ENCODE results near the gene CXCL5. TPM values are rescaled to one million over a fixed set of nuclear protein-coding genes. Genes with fewer than 3 reads are reported as not detected.
"Not testable (repeated sequence)": the region's sequence is repeated elsewhere in the genome, so short reads cannot be mapped to it uniquely, and the experiment has no call there.

The CXCL5 gene
- polyA plus RNA-seq, 1 donor, result not detected

DNA sequence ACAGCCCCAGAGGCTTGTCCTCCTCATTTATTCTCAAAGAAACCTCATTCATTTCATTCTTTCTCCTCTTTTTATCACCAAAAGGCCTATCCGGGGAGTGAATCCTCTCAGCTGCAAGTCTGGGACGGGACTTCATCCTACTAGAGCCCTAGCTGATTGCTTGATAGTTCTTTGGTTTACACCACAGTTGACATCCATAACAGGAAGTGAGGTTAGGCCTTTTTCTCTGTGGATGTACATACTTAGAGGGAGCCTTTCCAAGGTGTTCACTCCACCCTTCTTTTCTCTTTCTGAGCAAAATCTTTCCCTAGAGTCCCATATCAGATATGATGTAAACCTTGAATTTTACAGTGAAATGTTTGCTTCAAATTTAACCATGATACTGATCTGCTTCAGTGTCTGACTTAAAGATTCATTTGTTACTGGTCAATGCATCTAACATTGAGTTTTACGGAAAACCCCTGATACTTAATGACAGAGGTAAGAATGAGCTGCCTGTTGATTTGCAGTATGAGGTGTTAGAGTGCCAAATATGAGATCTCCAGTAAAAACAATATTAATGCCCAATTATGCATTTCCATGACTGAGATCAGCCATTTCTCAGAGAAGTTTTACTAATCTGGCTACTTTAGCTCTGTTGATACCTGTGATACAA lies 16.8 kb upstream of the CXCL5 start:
- DNase-seq (ENCODE audit: low read depth), result no peak

DNA sequence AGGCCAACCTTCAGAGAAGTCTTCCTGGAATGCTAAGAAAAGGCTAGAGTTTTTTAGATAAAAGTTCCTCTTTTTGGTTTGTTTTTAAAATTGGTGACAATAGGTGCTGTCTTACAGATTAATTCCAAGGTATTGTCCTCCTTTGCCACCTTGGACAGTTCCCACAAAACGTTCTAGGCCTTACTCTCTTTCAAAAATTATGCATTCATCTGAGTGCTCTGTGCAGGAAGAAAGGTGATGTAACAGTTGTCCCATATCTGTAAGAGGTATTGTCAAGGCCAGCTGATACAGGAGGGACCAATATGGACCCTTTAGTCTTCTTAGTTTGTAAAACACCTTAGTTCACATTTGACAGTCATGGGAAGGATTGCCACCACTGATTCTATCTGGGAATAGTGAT lies 15.9 kb upstream of the CXCL5 start:
- DNase-seq (ENCODE audit: low read depth), result no peak

DNA sequence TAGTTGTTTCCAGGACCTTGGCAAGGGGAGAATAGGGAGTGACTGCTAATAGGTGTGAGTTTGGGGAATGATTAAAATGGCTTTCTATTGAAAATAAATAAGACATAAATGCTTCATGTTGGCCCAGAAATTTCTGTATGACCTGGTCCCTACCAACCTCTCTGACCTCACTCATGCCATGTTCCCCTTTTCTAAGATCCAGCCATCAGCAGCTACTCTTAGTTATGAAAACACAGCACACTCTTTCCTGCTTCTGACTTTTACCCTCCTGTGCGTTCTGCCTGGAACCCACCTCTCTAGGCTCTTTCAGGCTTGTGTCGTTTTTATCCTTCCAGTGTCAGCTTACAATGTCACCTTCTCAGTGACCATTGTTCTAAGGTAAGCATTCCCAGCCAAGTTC lies 14.8 kb upstream of the CXCL5 start:
- no peak for DNase-seq (ENCODE audit: low read depth)

DNA sequence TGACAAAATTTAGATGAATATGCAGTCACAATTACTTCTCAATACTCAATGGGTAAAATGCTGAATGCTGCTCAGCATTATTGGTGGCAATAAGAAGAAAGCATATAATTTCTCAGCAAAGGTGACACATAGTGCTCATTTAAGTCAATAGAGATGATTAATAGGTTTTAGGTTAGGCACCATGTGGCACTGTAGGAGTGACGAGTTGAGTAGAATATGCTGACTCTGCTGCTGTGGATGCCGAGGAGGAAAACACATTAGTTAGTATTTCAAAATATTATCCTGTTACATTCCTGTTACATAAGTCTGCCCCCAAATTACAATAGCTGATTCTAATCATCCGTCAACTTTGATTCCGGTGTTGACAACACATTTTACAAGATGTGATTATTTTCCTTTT lies 13.7 kb upstream of the CXCL5 start:
- DNase-seq (ENCODE audit: low read depth), result no peak

DNA sequence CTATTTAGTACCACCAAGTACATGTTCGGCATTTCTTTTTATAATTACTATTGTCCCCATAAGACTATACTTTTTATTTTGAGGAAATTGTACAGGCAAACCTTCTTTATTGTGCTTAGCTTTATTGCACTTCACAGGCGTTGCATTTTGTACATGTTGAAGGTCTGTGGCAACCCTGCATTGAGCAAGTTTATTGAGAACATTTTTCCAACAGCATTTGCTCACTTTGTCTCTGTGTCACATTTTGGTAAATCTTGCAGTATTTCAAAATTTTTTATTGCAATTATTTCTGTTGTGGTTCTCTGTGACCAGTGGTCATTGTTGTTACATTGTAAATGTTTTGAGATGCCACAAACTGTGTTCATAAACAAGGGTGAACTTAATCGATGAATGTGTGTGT lies 10.8 kb upstream of the CXCL5 start:
- no peak for DNase-seq (ENCODE audit: low read depth)

DNA sequence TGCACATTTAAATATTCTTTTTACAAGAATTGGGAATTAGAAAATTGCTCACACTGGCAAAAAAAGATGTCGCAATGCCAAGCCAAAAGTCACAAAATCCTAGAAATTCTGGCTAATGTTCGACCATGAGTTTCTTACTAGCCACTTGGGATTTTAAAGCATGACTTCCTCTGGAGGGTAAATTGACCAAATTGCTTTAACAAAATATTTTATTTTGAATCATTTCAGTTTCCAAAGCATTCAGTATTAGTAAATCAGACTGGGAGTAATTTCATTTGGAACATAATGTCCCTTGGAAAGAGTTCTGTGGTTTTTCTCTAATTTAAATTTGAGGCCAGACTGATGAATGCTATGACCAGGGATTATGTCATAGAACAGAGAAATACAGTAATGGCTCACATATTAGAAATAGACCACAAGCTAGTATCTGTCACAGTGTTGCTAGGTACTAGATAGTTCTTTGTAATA lies 7.6 kb upstream of the CXCL5 start:
- no peak for DNase-seq (ENCODE audit: low read depth)

DNA sequence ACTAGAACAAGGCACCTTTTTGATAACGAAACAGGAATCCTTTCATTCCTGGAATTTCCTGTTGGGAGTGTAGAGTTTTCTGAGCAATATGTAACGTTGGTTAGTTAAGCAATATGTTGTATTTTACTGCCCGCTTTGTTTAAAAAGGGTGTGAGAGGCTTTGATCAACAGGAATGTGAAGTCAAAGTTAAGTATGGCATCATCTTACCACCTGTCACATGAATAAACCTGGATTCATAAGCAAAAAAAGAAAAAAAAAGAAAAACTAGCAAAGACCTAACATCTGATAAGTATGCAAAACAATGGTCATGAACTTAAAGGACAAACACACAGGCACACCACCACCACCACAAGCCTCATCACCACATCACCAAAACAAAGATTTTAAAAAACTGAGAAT lies 7.1 kb upstream of the CXCL5 start:
- no peak for DNase-seq (ENCODE audit: low read depth)

DNA sequence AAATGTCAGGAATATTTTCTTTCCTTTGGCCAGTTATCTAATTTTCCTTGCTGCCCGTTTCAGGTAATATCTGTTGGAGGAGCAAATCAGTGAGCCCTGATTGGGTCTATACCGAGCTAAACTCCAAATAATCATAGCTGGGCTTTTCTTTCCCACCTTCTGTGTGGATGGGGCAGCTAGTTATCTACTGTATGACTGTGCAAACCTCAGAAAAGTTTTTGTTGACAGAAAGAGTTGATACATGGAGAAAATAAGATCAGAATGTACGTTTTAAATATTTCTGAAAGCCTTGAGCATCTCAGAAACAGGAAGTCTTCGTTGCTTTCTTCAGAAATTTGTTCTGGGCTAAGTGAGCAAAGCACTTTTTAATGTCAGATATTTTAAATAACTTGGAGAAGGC lies 6.2 kb upstream of the CXCL5 start:
- DNase-seq (ENCODE audit: low read depth), result no peak

DNA sequence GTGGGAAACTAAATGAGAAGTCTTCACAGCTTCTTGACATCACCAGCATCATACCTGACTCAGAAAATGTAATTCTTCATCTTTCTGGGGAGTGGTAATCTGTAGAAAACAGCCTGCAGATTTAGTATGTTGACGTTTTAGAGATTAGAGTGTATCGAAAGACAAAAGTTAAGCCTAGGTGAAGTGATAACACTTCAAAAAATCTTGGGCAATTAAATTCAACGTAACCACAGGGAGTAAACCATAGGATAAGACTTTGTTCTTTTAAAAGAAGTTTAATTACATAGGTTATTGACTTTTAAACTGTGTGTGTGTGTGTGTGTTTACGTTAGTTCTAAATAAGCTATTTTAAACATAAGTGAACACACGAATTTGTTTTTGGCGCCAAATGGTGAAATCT lies 1.8 kb upstream of the CXCL5 start:
- DNase-seq (ENCODE audit: low read depth), result no peak

DNA sequence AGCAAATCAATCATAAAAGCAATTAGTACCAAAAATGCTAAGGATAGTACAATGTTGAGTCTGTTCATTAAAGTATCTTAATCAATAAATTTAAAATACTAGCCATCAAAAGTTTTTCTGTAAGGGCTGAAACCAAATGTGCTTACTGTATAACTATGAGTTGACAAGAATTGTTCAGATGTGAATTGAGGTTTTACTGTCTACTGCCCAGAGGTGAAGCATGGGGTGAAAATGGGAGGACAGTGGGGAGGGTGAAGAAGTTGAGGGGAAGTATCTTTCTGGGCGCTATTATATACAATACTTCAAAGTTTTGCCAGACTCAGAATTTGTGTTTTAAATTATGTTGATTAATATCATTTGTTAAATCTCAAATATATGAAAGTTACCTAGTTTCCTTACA lies 6.4 kb downstream of the CXCL5 start:
- no peak for DNase-seq (ENCODE audit: low read depth)

DNA sequence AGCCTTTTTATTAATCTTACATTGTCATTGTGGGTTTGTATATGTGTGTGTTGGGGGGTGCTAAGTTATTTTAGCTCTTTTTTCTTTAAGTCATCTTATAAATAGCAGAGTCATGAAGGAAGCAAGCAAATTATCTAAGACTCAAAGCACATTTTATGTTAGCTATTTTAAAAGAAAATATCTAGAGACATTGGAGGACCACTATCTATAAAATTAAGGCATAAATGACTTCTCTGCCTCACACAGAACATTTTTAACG lies 6.8 kb downstream of the CXCL5 start:
- no peak for DNase-seq (ENCODE audit: low read depth)

DNA sequence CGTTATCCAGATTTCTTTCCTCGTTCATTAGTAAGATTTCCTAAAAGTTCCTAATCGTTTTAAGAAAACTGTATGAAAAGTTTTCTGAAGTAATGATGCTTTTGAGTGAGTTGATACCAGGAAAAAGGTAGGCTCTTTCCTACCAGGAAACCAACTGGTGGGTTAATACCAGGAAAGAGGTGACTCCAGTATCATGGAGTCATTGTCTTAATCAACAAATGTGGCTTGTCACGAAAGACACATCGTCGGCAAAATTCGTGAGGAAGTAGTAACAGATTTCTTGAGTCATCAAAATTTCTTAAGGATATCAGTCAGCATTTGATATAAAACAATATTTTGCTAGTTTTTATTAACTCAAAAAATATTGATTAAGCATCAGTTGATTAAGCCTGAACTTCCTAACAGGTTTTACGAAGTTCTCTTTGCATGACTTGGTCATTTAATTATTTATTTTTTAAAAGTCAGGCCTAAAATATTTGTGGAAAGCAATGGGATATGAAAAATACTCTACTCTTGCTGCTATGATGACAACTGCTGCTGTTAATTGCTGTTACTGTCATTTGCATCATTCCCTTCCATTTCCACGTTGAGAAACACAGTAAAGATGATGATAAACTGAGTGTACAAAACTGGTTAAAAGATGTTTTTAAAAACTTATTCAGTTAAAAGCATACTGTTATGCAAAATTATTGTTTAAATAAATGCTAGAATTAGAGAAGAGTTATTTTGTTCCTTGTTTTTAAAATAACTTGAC lies 7.3 kb downstream of the CXCL5 start:
- no peak for DNase-seq (ENCODE audit: low read depth)

DNA sequence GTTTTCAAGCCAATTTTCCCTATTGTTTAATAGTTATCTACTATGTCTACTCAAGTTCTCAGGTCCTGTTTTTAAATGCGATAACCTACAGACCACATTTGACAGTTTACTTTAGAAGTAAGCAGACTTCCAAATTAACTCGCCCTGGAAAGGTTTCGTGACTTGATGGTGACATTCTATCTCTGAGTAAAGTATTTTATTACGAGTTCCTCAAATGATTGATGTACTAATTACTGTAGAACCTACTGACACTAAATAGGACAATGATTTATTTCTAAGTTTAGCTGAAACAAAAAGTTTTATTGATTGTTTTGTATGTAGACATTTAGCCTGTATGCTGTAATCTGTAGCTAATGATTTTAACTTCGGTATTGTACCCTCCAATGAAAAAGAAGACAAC lies 8.5 kb downstream of the CXCL5 start:
- no peak for DNase-seq (ENCODE audit: low read depth)

DNA sequence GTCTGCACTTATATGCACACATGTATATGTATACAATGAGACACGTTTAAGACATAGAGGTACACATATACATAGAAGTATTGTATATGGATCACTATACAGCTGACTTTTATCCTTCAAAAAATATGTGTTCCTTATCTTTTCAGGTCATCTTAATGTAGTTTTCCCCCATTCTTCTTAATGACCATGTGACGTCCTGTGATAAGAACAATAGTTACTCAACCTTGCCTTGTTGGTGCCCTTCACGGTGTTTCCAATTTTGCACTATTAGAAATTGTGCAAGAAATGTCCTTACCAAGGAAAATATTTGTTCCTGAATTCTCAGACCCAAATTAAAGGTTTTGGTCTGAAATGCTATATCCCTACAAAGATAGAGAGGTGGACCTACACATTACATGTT lies 9.4 kb downstream of the CXCL5 start:
- no peak for DNase-seq (ENCODE audit: low read depth)

DNA sequence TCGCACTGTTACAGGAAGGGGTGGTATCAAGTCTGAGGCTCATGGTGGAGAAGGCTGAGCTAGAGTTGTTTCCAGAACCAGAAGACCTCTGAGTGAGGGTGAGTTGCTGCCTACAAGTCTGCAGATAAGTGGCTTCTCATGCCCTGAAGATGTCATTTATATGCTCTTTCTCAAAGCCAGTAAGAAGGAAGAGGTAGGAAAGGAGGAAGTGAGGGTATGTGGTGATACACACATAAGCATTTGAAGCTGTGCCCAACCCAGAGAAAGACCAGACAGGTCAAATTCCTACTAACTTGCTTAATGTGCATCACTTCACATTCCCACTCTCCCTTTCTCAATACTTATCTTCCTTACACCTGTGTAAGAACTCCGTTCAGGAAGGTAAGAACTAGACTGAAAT lies 10.4 kb downstream of the CXCL5 start, which contains the start of gene PPBP:
PPBP (minus strand) TSS at position 130 of the 400 bp plus-strand sequence; CDS start at position 43, 87 bp downstream.
- no peak for DNase-seq (ENCODE audit: low read depth)

DNA sequence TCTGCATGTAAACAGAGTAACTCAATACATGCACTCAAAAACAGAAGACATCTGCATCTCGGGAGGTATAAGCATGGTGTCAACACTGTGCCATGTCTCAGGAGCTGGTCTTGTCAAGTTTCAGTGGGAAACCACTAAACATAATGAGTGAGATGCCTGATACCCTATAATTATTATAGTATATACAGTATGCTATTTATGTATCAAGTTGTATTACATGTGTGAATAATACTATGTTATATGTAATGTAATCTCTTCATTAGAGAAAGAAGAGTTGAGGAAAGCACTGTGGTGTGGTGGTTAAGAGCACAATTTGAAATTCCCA lies 13.0 kb downstream of the CXCL5 start:
- no peak for DNase-seq (ENCODE audit: low read depth)

DNA sequence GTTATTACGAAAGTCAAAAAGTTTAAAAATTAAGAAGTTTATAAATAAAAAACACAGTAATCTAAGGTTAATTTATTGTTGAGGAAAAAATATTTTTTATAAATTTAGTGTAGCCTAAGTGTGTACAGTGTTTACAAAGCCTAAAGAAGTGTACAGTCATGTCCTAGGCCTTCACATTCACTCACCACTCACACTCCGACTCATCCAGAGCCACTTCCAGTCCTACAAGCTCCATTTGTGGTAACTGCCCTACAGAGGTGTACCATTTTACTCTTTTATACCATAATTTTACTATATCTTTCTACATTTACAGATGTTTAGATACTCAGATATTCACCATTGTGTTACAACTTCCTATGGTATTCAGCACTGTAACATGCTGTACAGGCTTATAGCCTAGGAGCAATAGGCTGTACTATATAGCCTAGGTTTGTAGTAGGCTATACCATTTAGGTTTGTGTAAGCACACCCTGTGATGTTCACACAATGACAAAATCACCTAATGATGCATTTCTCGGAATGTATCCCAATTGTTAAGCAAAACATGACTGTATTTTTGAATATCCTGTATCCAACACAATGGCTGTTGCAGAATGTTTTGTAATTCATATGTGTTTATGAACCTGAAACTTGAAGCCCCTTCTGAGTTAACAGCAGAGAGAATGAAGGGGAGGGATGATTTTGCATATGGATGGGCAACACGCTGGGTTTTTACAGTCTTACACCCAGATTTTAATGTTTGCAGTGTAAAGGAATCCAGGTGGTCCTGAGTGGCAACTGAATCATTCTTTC lies 13.5 kb downstream of the CXCL5 start:
- DNase-seq (ENCODE audit: low read depth), result no peak

DNA sequence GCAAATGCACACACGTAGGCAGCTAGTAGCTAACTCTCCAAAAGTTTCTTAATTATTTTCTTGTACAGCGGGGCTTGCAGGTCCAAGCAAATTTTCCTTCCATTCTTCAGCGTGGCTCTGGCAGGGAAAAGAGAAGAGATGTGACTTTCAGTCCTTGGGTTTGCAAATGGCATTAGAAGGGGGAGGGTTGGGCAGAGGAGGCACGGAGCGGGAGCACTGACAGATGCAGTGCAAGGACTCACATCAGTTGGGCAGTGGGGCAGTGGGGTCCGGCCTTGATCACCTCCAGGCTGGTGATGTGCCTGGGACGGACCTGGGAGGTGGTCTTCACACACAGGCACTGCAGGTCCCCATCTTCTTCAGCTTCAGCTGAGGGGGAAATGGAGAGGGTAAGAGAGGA lies 17.3 kb downstream of the CXCL5 start:
- DNase-seq (ENCODE audit: low read depth), result not testable (repeated sequence)

DNA sequence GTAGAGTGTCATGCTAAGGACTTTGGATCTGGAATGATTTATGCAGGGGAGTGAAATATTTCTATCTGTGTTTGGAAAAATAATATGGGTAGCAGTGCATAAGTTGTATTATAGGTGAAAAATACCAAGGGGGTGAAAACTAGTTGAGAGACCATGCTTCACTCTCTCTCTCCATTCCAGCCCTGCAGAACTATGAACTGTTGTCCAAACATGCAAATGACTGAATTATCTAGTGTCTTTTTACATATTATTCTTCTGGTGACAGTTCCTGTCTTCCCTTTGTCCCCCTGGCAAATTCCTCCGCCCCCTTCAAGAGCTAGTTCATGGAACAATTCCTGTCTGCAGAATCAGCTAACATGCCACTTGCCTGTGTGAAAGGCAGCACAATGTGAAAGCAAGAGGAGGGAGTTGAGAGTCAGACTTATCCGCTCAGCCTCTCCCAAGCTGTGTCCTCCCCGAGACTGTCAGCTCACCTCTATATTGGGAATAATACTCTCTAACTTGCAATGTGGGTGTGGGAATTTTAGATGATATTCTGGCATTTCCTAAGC lies 19.0 kb downstream of the CXCL5 start:
- no peak for DNase-seq (ENCODE audit: low read depth)

DNA sequence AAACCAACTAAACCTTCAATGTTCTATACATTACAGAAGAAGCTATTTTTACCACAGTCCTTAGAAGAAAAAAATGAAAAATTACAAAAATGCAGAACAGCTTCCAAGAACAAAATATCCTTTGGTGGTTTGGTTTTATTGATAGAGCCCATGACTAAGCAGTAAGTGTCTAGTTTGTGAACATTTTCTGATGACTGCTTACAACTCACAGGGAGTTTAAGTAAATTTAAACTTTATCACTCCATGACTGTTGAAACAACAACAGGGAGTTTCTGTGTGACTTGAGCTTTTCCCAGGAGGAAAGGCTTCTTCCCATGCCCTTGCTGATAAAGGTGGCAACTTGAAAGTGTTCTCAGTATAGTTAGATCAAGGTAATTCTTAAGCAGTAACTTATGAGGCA lies 19.6 kb downstream of the CXCL5 start:
- no peak for DNase-seq (ENCODE audit: low read depth)

DNA sequence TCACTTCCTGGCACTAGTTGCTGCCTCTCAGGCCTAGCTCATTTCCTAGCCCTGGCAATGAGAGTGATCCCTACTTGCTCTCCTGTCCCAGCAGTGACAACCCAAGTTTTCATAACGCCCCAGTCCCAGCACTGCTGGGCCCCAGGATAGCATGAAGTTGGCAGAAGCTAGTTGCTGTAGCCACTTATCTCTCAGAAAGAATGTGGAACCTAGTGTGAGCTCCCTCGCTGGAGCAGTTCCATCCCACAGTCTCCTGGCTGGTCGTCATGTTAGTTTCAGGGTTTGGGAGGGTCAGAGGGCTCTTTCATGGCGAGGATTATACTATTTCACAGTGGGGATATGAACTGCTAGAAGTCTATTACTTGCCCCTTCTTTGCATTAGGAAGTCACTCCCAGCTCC lies 21.8 kb downstream of the CXCL5 start:
- no peak for DNase-seq (ENCODE audit: low read depth)

DNA sequence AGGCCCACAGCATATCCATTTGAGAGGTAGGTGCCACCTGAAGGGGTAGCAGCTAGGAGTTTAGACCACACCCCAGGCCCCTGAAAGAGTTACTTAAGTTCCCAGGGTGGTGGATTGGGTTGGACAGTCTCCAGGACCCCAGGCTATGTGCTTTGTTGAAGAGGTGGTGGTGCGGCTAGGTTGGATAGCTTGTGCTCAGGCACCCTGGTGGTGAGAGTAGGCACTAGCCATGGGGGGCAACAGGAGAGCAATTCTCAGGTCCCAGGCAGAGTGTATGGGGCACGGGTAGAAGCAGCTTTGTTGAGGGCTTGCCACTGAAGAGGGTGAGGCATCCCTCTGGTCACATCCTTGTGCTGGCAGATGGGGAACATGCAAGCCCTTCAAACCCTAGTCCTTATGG lies 22.3 kb downstream of the CXCL5 start:
- no peak for DNase-seq (ENCODE audit: low read depth)

DNA sequence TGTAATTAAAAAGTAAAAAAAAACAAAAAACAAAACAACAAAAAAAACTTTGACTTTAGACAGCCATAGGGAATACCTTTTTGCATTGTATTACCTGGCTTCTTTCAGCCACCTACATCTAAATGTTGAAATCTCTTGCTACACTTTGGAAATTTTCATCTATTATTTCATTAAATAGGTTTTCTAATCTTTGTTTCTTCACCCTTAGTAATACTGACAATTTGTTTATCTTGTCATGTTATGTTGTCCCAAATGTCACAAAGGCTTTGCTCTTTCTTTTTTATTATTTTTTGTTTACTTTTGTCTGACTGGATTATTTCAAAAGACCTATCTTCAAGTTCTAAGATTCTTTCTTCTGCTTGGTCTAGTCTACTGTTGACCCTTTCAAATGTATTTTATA lies 24.1 kb downstream of the CXCL5 start:
- no peak for DNase-seq (ENCODE audit: low read depth)

Measured in forelimb muscle (tissue), 1 donor.